Thymus (tissue), 2 donors: ENCODE results near the gene SPATA45. TPM values are rescaled to one million over a fixed set of nuclear protein-coding genes. Genes with fewer than 3 reads are reported as not detected.

Source experiments
- polyA plus RNA-seq: library from polyadenylated mRNA; stranded (reverse); fragments of 200-250 nt; gene quantifications from one replicate; pipeline ENCODE4 v1.2.3, GENCODE V29; 2013
- total RNA-seq: library from RNA; stranded (reverse); fragments of 120-200 nt; gene quantifications from one replicate; pipeline ENCODE4 v1.2.4, GENCODE V29; 2013
- donor health status: healthy.

SPATA45 gene
- total and polyA plus RNA-seq, 2 donors: 0.18 to 0.33 TPM

Other genes starting within 250 kb of the SPATA45 start
- 4.4 TPM for gene ATF3, start 238.9 kb downstream of the SPATA45 start, total RNA-seq
- gene ATF3, start 238.9 kb downstream of the SPATA45 start, polyA plus RNA-seq: 34.6 TPM
- gene BATF3, start 147.8 kb downstream of the SPATA45 start, total RNA-seq: 21.6 TPM
- 27.2 TPM for gene BATF3, start 147.8 kb downstream of the SPATA45 start, polyA plus RNA-seq
- 48.8 TPM for gene NSL1, start 55.9 kb downstream of the SPATA45 start, total RNA-seq
- 23.8 TPM for gene NSL1, start 55.9 kb downstream of the SPATA45 start, polyA plus RNA-seq
- 19.1 TPM for gene TATDN3, start 55.8 kb downstream of the SPATA45 start, total RNA-seq
- gene TATDN3, start 55.8 kb downstream of the SPATA45 start, polyA plus RNA-seq: 19.1 TPM
- 8.7 TPM for gene FLVCR1, start 10.6 kb upstream of the SPATA45 start, total RNA-seq
- gene FLVCR1, start 10.6 kb upstream of the SPATA45 start, polyA plus RNA-seq: 7.3 TPM
- gene VASH2, start 102.9 kb upstream of the SPATA45 start, total RNA-seq: 7.6 TPM
- 0.82 TPM for gene VASH2, start 102.9 kb upstream of the SPATA45 start, polyA plus RNA-seq
- gene ANGEL2, start 168.2 kb upstream of the SPATA45 start, total RNA-seq: 27.5 TPM
- gene ANGEL2, start 168.2 kb upstream of the SPATA45 start, polyA plus RNA-seq: 35.6 TPM
- 8.8 TPM for gene RPS6KC1, start 203.6 kb upstream of the SPATA45 start, total RNA-seq
- 7.2 TPM for gene RPS6KC1, start 203.6 kb upstream of the SPATA45 start, polyA plus RNA-seq